Measurements from ENCODE around the gene KANK2.

The KANK2 gene

DNA sequence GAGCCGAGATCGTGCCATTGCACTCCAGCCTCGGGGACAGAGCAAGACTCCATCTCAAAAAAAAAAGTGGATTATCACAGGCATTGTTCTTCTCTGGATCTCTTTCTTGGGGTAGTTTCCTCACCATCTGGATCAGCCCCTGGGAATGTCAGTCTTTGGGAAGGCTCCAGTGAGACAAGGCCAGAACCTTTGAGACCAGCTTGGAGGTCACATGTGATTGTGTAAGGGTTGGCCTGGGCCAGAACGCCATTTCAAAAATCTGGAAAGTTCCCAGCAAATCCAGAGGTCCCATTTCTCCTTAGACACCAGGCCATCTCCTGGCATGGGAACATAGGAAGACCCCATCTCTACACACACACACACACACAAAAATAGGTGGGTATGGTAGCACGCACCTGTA is 27.8 kb upstream of the KANK2 start:
- no peak for DNase-seq (ENCODE audit: insufficient read length, low spot score)
- FAIRE-seq: no peak
- TF ChIP-seq, protein P1, sequence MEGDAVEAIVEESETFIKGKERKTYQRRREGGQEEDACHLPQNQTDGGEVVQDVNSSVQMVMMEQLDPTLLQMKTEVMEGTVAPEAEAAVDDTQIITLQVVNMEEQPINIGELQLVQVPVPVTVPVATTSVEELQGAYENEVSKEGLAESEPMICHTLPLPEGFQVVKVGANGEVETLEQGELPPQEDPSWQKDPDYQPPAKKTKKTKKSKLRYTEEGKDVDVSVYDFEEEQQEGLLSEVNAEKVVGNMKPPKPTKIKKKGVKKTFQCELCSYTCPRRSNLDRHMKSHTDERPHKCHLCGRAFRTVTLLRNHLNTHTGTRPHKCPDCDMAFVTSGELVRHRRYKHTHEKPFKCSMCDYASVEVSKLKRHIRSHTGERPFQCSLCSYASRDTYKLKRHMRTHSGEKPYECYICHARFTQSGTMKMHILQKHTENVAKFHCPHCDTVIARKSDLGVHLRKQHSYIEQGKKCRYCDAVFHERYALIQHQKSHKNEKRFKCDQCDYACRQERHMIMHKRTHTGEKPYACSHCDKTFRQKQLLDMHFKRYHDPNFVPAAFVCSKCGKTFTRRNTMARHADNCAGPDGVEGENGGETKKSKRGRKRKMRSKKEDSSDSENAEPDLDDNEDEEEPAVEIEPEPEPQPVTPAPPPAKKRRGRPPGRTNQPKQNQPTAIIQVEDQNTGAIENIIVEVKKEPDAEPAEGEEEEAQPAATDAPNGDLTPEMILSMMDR (IDR thresholded peaks at IDR 0.05; ENCODE audit: insufficient read depth, missing control alignments): no peak

DNA sequence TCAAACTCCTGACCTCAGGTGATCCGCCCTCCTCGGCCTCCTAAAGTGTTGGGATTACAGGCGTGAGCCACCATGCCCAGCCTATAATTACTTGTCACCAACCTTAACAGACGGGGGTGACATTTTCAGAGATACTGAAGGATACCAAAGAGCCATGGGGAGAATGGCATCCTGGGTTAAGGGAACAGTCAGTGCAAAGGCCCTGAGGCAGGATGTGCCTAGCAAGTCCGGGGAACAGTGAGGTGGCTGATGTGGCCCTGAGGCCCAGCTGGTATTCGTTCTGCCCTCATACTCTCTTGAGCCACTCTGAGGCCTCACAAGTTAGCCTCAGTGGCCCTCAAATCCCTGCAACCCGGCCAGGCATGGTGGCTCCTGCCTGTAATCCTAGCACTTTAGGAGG is 27.1 kb upstream of the KANK2 start:
- FAIRE-seq (no peak), DNase-seq (ENCODE audit: insufficient read length, low spot score) (no peak)
- TF ChIP-seq, protein P1 (IDR thresholded peaks at IDR 0.05; ENCODE audit: insufficient read depth, missing control alignments): no peak

DNA sequence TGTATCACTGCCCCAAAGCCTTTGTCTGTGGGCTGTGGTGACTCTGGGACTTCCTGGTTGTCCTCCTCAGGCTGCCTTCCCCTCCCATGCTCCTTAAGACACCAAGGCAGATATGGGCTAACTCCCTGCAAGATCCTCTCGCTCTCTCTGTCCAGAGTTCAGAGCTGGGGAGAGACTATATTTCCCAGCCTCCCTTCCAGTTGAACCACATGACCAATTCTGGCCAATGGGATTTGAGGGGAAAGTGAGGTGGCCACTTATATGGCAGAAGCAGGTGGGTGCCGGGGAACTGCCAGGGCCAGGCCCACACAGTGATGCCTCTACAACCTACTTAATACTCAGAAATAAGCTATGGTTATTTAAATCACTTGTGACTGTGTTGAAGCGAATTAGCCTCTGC is 25.9 kb upstream of the KANK2 start:
- TF ChIP-seq, protein P1 (IDR thresholded peaks at IDR 0.05; ENCODE audit: insufficient read depth, missing control alignments): no peak
- no peak for DNase-seq (ENCODE audit: insufficient read length, low spot score)
- FAIRE-seq: no peak

DNA sequence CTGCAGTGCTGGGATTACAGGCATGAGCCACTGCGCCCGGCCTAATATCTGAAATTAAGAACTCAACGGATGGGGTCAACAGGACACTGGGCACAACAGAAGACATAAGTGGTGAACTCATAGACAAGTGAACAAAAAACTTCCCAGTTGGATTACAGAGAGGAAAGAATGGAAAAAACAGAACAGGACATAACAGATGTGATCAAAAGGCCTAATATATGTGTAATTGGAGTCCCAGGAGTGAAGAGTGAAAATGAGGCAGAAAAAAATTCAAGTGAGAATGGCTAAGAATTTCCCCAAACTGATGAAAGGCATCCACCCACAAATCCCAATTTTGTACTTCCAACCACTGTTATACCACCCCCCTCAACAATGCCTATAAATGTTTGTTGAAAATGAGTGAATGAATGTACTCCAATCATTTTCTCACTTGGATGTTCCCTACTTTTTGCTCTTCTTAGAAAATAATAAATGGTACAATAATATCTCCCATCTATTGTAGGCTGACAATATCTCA is 23.8 kb upstream of the KANK2 start:
- no peak for DNase-seq (ENCODE audit: insufficient read length, low spot score)
- TF ChIP-seq, protein P1 (IDR thresholded peaks at IDR 0.05; ENCODE audit: insufficient read depth, missing control alignments): no peak
- FAIRE-seq: no peak

DNA sequence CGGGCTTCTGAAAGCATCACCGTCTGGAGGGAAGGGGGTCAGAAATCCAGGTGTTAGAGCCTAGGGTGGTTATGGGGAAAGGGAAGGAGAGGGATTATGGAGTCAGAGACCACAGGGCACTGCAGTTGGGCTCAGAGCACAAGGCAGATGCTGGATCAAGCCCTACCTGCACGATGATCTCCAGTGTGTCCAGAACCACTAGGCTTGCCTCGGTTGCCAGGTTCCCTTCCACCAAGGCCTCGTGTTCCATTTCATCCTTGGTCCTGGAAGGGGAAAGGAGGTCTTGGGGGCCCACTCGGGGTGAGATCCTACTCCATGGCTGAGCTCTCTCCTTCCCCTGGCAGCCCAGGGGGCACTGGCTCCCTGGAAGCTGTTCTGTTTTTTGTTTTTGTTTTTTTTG is 17.0 kb upstream of the KANK2 start:
- TF ChIP-seq, protein P1 (IDR thresholded peaks at IDR 0.05; ENCODE audit: insufficient read depth, missing control alignments): no peak
- DNase-seq (ENCODE audit: insufficient read length, low spot score): no peak
- no peak for FAIRE-seq

DNA sequence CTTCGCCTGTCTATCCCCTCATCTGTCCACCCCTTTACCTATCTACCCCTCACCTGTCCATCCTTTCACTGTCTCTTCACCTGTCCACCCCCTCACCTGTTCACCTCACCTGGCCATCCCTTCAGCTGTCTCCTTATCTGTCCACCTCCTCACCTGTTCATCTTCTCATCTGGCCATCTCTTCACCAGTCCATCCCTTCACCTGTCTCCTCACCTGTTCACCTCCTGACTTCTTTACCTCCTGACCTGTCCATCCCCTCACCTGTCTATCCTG is 13.2 kb upstream of the KANK2 start:
- TF ChIP-seq, protein P1 (IDR thresholded peaks at IDR 0.05; ENCODE audit: insufficient read depth, missing control alignments): no peak
- FAIRE-seq: no peak
- DNase-seq (ENCODE audit: insufficient read length, low spot score): no peak

DNA sequence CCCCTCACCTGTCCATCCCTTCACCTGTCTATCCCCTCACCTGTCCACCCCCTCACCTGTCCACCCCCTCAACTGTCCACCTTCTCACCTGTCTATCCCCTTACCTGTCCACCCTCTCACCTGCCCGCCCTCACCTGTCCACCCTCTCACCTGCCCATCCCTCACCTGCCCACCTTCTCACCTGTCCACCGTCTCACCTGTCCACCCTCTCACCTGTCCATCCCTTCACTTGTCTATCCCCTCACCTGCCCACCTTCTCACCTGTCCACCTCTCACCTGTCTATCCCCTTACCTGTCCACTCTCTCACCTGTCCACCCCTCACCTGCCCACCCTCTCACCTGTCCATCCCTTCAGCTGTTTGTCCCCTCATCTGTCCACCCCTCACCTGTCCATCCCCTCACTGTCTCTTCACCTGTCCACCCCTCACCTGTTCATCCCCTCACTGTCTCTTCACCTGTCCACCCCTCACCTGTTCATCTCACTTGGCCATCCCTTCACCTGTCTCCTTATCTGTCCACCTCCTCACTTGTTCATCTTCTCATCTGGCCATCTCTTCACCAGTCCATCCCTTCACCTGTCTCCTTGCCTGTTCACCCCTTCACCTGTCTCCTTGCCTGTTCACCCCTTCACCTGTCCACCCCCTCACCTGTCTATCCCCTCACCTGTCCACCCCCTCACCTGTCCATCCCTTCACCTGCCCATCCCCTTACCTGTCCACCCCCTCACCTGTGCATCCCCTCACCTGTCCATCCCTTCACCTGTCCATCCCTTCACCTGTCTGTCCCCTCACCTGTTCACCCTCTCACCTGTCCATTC is 12.7 kb upstream of the KANK2 start:
- DNase-seq (ENCODE audit: insufficient read length, low spot score): no peak
- no peak for FAIRE-seq
- TF ChIP-seq, protein P1 (IDR thresholded peaks at IDR 0.05; ENCODE audit: insufficient read depth, missing control alignments): no peak
